Activated CD4-positive, alpha-beta memory T cell treated with anti-CD3 and anti-CD28 coated beads, Interleukin-2, amount 10 ng/mL, durations not matched to agents 7 days and 5 days (primary cell): ENCODE measurements around the gene DBNDD2. TPM values are rescaled to one million over a fixed set of nuclear protein-coding genes. Genes with fewer than 3 reads are reported as not detected.

ENCODE experiments used
- CTCF ChIA-PET: fragments of 350-600 bp; sonication (Branson Sonifier 250); formaldehyde crosslinking; loops from one replicate; lab custom pipeline; 2021; ENCODE audit warnings: antibody characterized with exemption, inconsistent platforms; lab: Charles Lee
- POLR2A ChIA-PET: fragments of 350-600 bp; sonication (Branson Sonifier 250); formaldehyde crosslinking; loops from one replicate; lab custom pipeline; 2021; ENCODE audit warnings: antibody characterized with exemption; lab: Charles Lee
- DNase-seq: peaks from one replicate; pipeline ENCODE4 v3.0.0-alpha.2; 2020
- H3K27ac Mint-ChIP-seq: one replicate; pipeline ENCODE4 v1.8.0; 2021; ENCODE audit warnings: mild to moderate bottlenecking, mixed read lengths
- H3K27me3 Mint-ChIP-seq: one replicate; pipeline ENCODE4 v1.8.0; 2021; ENCODE audit warnings: mixed read lengths
- H3K36me3 Mint-ChIP-seq: one replicate; pipeline ENCODE4 v1.8.0; 2021; ENCODE audit warnings: low read depth, mixed read lengths
- H3K4me1 Mint-ChIP-seq: one replicate; pipeline ENCODE4 v1.8.0; 2021; ENCODE audit warnings: mixed read lengths
- H3K4me3 Mint-ChIP-seq: one replicate; pipeline ENCODE4 v1.8.0; 2021; ENCODE audit warnings: mild to moderate bottlenecking, mixed read lengths
- H3K9me3 Mint-ChIP-seq: one replicate; pipeline ENCODE4 v1.8.0; 2021; ENCODE audit warnings: mixed read lengths
- total RNA-seq, 2 experiments: library from RNA; stranded (reverse); gene quantifications; one replicate each; pipeline ENCODE4 v1.2.3, GENCODE V29; 2021

Gene DBNDD2
- total RNA-seq, 2 experiments from 2014 or later: 11.4 to 13.1 TPM

GRCh38 chr20:45368221-45368980 lies 39.7 kb upstream of the DBNDD2 start:
- peak overlapping the region; percentile 30 for H3K4me3 Mint-ChIP-seq

GRCh38 chr20:45370571-45371160 lies 37.4 kb upstream of the DBNDD2 start:
- no peak for DNase-seq
- Mint-ChIP-seq H3K27ac (no peak overlapping the region), H3K27me3 (no peaks in the 10 kb centered on the region), H3K4me1 (peaks cover 57% of the 10 kb centered on the region), H3K36me3 (peaks cover 25% of the 10 kb centered on the region), H3K9me3 (no peaks in the 10 kb centered on the region), H3K4me3 (no peak overlapping the region)
- POLR2A ChIA-PET: interaction anchor here (0.6 to 5.6 kb wide), 3 partner anchors 8 to 67 kb away, joined by 3 to 63 read pairs (median 5); partner anchors contain the start of genes PIGT and SYS1
- CTCF ChIA-PET: interaction anchor here (0.6 to 4.6 kb wide), 6 partner anchors 13 to 400 kb away, joined by 3 to 47 read pairs (median 12); no protein-coding TSS in a partner anchor

More at GRCh38 chr20:45368221-45368980, 39.7 kb upstream of the DBNDD2 start:
- H3K9me3 Mint-ChIP-seq: no peaks in the 10 kb centered on the region
- ChIA-PET CTCF (interaction anchor here (0.6 to 3.3 kb wide), 6 partner anchors 64 to 775 kb away, joined by 3 to 36 read pairs (median 4); no protein-coding TSS in a partner anchor), POLR2A (interaction anchor here (0.5 to 2.8 kb wide), 8 partner anchors 13 to 433 kb away, joined by 3 to 12 read pairs (median 5); partner anchors contain the start of genes PIGT and SDC4)
- DNase-seq: peak; percentile 61
- peaks cover 63% of the 10 kb centered on the region for H3K4me1 Mint-ChIP-seq
- H3K27ac Mint-ChIP-seq: peak overlapping the region; percentile 67
- peaks cover 37% of the 10 kb centered on the region for H3K36me3 Mint-ChIP-seq
- H3K27me3 Mint-ChIP-seq: no peaks in the 10 kb centered on the region

- Mint-ChIP-seq H3K4me1 (peaks cover 46% of the 10 kb centered on the region), H3K36me3 (peaks cover 14% of the 10 kb centered on the region), H3K4me3 (no peak overlapping the region), H3K27me3 (no peaks in the 10 kb centered on the region), H3K9me3 (no peaks in the 10 kb centered on the region), H3K27ac (peak overlapping the region; percentile 61)
- POLR2A ChIA-PET: interaction anchor here (1.5 to 5.6 kb wide), 3 partner anchors 10 to 61 kb away, joined by 4 to 63 read pairs (median 24); partner anchors contain the start of genes PIGT and SYS1
- CTCF ChIA-PET: interaction anchor here (1.0 to 5.6 kb wide), 8 partner anchors 9 to 399 kb away, joined by 3 to 194 read pairs (median 31); partner anchors contain the start of genes PIGT and SYS1
- DNase-seq: peak; percentile 8
Measured at GRCh38 chr20:45372241-45372640, 35.8 kb upstream of the DBNDD2 start.

- ChIA-PET POLR2A (interaction anchor here (0.7 to 5.6 kb wide), 12 partner anchors 10 to 1621 kb away, joined by 3 to 63 read pairs (median 6); partner anchors contain the start of genes PIGT, SDC4 and SYS1), CTCF (interaction anchor here (0.8 to 5.6 kb wide), 35 partner anchors 10 to 398 kb away, joined by 3 to 194 read pairs (median 7); partner anchors contain the start of genes DBNDD2, PIGT, SDC4 and SYS1)
- DNase-seq: peak; percentile 9
- Mint-ChIP-seq H3K9me3 (no peaks in the 10 kb centered on the region), H3K4me3 (peak overlapping the region; percentile 74), H3K27ac (peak overlapping the region; percentile 83), H3K4me1 (peaks cover 41% of the 10 kb centered on the region), H3K36me3 (peaks cover 10% of the 10 kb centered on the region), H3K27me3 (no peaks in the 10 kb centered on the region)
Measured at GRCh38 chr20:45372646-45373352, 35.3 kb upstream of the DBNDD2 start.

GRCh38 chr20:45373353-45374100 lies 34.6 kb upstream of the DBNDD2 start:
- H3K4me3 Mint-ChIP-seq: peak overlapping the region; percentile 74
- no peaks in the 10 kb centered on the region for H3K27me3 Mint-ChIP-seq
- H3K9me3 Mint-ChIP-seq: no peaks in the 10 kb centered on the region
- H3K27ac Mint-ChIP-seq: peak overlapping the region; percentile 83
- peaks cover 34% of the 10 kb centered on the region for H3K4me1 Mint-ChIP-seq
- POLR2A ChIA-PET: interaction anchor here (0.7 to 5.6 kb wide), 16 partner anchors 11 to 1621 kb away, joined by 3 to 63 read pairs (median 4); partner anchors contain the start of genes PCIF1, PIGT, SDC4 and SYS1
- H3K36me3 Mint-ChIP-seq: peaks cover 4% of the 10 kb centered on the region
- CTCF ChIA-PET: interaction anchor here (0.7 to 5.6 kb wide), 43 partner anchors 9 to 421 kb away, joined by 3 to 194 read pairs (median 6); partner anchors contain the start of genes DBNDD2, PIGT, SDC4 and SYS1
- DNase-seq: peak; percentile 89

- ChIA-PET POLR2A (interaction anchor here (0.7 to 5.6 kb wide), 13 partner anchors 12 to 561 kb away, joined by 3 to 63 read pairs (median 5); partner anchors contain the start of genes PCIF1, PIGT, SDC4 and SYS1), CTCF (interaction anchor here (0.7 to 5.6 kb wide), 40 partner anchors 8 to 422 kb away, joined by 3 to 194 read pairs (median 7); partner anchors contain the start of genes DBNDD2, PIGT, SDC4 and SYS1)
- Mint-ChIP-seq H3K27me3 (no peaks in the 10 kb centered on the region), H3K4me1 (peaks cover 28% of the 10 kb centered on the region), H3K9me3 (no peaks in the 10 kb centered on the region), H3K36me3 (no peaks in the 10 kb centered on the region), H3K4me3 (peak overlapping the region; percentile 74), H3K27ac (peak overlapping the region; percentile 83)
- no peak for DNase-seq
Measured at GRCh38 chr20:45374101-45374467, 34.0 kb upstream of the DBNDD2 start.

- ChIA-PET POLR2A (interaction anchor here (0.5 to 5.6 kb wide), 3 partner anchors 13 to 396 kb away, joined by 3 to 63 read pairs (median 24); partner anchors contain the start of genes PIGT and SYS1), CTCF (interaction anchor here (1.0 to 5.6 kb wide), 10 partner anchors 12 to 80 kb away, joined by 3 to 194 read pairs (median 24); partner anchors contain the start of genes PIGT and SYS1)
Measured at GRCh38 chr20:45374966-45375365, 33.1 kb upstream of the DBNDD2 start.

GRCh38 chr20:45377269-45377668 lies 30.8 kb upstream of the DBNDD2 start:
- no peak overlapping the region for H3K4me3 Mint-ChIP-seq
- ChIA-PET POLR2A (no interaction called here), CTCF (interaction anchor here (0.7 to 5.6 kb wide), 6 partner anchors 14 to 394 kb away, joined by 3 to 194 read pairs (median 4); partner anchors contain the start of gene SYS1)
- peaks cover 22% of the 10 kb centered on the region for H3K4me1 Mint-ChIP-seq
- no peaks in the 10 kb centered on the region for H3K9me3 Mint-ChIP-seq
- DNase-seq: no peak
- no peak overlapping the region for H3K27ac Mint-ChIP-seq
- no peaks in the 10 kb centered on the region for H3K27me3 Mint-ChIP-seq
- H3K36me3 Mint-ChIP-seq: no peaks in the 10 kb centered on the region

More at GRCh38 chr20:45374966-45375365, 33.1 kb upstream of the DBNDD2 start:
- H3K27ac Mint-ChIP-seq: no peak overlapping the region
- no peaks in the 10 kb centered on the region for H3K9me3 Mint-ChIP-seq
- H3K4me3 Mint-ChIP-seq: no peak overlapping the region
- no peak for DNase-seq
- H3K36me3 Mint-ChIP-seq: no peaks in the 10 kb centered on the region
- peaks cover 25% of the 10 kb centered on the region for H3K4me1 Mint-ChIP-seq
- no peaks in the 10 kb centered on the region for H3K27me3 Mint-ChIP-seq

GRCh38 chr20:45378191-45378590 lies 29.9 kb upstream of the DBNDD2 start, which contains the start of gene TP53TG5:
TP53TG5 (minus strand) TSS chr20:45378325; CDS start chr20:45378236, 89 bp downstream.
- CTCF ChIA-PET: no interaction called here
- Mint-ChIP-seq H3K27ac (no peak within 1 kb of the TSS), H3K36me3 (no peaks in the 10 kb centered on the region), H3K9me3 (no peaks in the 10 kb centered on the region), H3K4me1 (peaks cover 14% of the 10 kb centered on the region), H3K4me3 (no peak within 1 kb of the TSS), H3K27me3 (no peaks in the 10 kb centered on the region)
- POLR2A ChIA-PET: no interaction called here
- no peak for DNase-seq

- Mint-ChIP-seq H3K9me3 (peaks cover 8% of the 10 kb centered on the region), H3K4me3 (no peak overlapping the region), H3K36me3 (peaks cover 6% of the 10 kb centered on the region), H3K4me1 (peaks cover 3% of the 10 kb centered on the region), H3K27me3 (no peaks in the 10 kb centered on the region), H3K27ac (no peak overlapping the region)
- DNase-seq: no peak
- ChIA-PET POLR2A (no interaction called here), CTCF (interaction anchor here (1.1 to 4.0 kb wide), 3 partner anchors 11 to 63 kb away, joined by 3 to 16 read pairs (median 3); no protein-coding TSS in a partner anchor)
Measured at GRCh38 chr20:45387274-45387673, 20.8 kb upstream of the DBNDD2 start.

- ChIA-PET POLR2A (no interaction called here), CTCF (interaction anchor here (1.2 to 1.9 kb wide), 2 partner anchors 14 to 18 kb away, joined by 4 read pairs; no protein-coding TSS in a partner anchor)
- no peaks in the 10 kb centered on the region for H3K27me3 Mint-ChIP-seq
- H3K4me3 Mint-ChIP-seq: no peak overlapping the region
- peaks cover 6% of the 10 kb centered on the region for H3K36me3 Mint-ChIP-seq
- peaks cover 3% of the 10 kb centered on the region for H3K4me1 Mint-ChIP-seq
- DNase-seq: no peak
- H3K9me3 Mint-ChIP-seq: peaks cover 8% of the 10 kb centered on the region
- no peak overlapping the region for H3K27ac Mint-ChIP-seq
Measured at GRCh38 chr20:45390931-45391330, 17.2 kb upstream of the DBNDD2 start.
